HCT116 (cell line): ENCODE data around the gene TPD52L1. TPM values are rescaled to one million over a fixed set of nuclear protein-coding genes. Genes with fewer than 3 reads are reported as not detected.

Source experiments
- ATAC-seq: fragments of 200-7000 bp; cut with Tn5 transposase; 2 replicates; pipeline ENCODE4 v1.9.1; 2020; ENCODE audit warnings: mild to moderate bottlenecking, moderate library complexity
- BruUV-seq: library from RNA; stranded (reverse); fragments of 400-500 nt; replicated peaks from 2 replicates; lab custom pipeline; 2021; lab: Mats Ljungman, UMichigan
- CTCF ChIA-PET: fragments of 300-600 bp; sonication (Branson Sonifier 250); formaldehyde crosslinking; loops from one replicate; lab custom pipeline; 2021; ENCODE audit warnings: antibody characterized with exemption; lab: Charles Lee
- POLR2A ChIA-PET: fragments of 300-600, 350-600 bp; sonication (Branson Sonifier 250); formaldehyde crosslinking; loops from one replicate; lab custom pipeline; 2021; ENCODE audit warnings: antibody characterized with exemption; lab: Charles Lee
- RAD21 ChIA-PET, 2 experiments: fragments of 300-600 bp; sonication (Branson Sonifier 250); formaldehyde crosslinking; loops; one replicate each; lab custom pipeline; 2023; ENCODE audit warnings: low total read pairs in 2 of 2; ENCODE audit not compliant: uncharacterized antibody in 2 of 2, unreplicated experiment in 2 of 2, low non-redundant PET in 1 of 2; lab: Charles Lee
- DNase-seq: peaks from one replicate; pipeline ENCODE4 v3.0.0-alpha.2; 2010; ENCODE audit warnings: low read depth, low spot score
- H2AFZ ChIP-seq: fragments of 200-600 bp; shearing (Covaris generic), sonication (generic); 2 replicates; pipeline ENCODE4 v1.6.1; 2017; ENCODE audit warnings: low read depth, mixed run types, mixed read lengths, antibody characterized with exemption, low read length; ENCODE audit not compliant: poor library complexity, severe bottlenecking
- H3K27ac ChIP-seq: 2 replicates; pipeline ENCODE4 v1.5.1; 2012; ENCODE audit warnings: low read depth, low read length
- H3K27me3 ChIP-seq: fragments of 200-600 bp; sonication (generic); 2 replicates; pipeline ENCODE4 v1.6.1; 2016; ENCODE audit warnings: mixed run types, low read length, mixed read lengths; ENCODE audit not compliant: insufficient read depth
- H3K36me3 ChIP-seq, 2 experiments: fragments of 200-500 bp in 1 of 2; fragments of 200-600 bp in 1 of 2; sonication (Bioruptor generic) in 1 of 2; sonication (generic) in 1 of 2; 2 replicates each; pipeline versions ENCODE4 v1.5.1 to v1.6.1; 2014 to 2016; ENCODE audit warnings: low read length in 2 of 2, inconsistent platforms in 1 of 2, mixed read lengths in 1 of 2, mixed run types in 1 of 2; ENCODE audit not compliant: insufficient read depth in 2 of 2, control insufficient read depth in 1 of 2
- H3K4me1 ChIP-seq, 2 experiments: fragments of 200-600 bp in 1 of 2; sonication (generic) in 1 of 2; 2 replicates each; pipeline versions ENCODE4 v1.5.1 to v1.6.1; 2012 to 2017; ENCODE audit warnings: low read length in 2 of 2, inconsistent platforms in 1 of 2, mild to moderate bottlenecking in 1 of 2, mixed read lengths in 1 of 2, mixed run types in 1 of 2, moderate library complexity in 1 of 2; ENCODE audit not compliant: insufficient read depth in 2 of 2, control insufficient read depth in 1 of 2
- H3K4me2 ChIP-seq: fragments of 200-600 bp; sonication (generic); 2 replicates; pipeline ENCODE4 v1.6.1; 2017; ENCODE audit warnings: mixed run types, low read length, mixed read lengths
- H3K4me3 ChIP-seq, 2 experiments: fragments of 200-600 bp in 1 of 2; sonication (generic) in 1 of 2; replicated peaks in 1 of 2; 2 replicates each; pipeline ENCODE4 v1.5.1; 2011 to 2016; ENCODE audit warnings: low read length in 2 of 2, control low read depth in 1 of 2, low read depth in 1 of 2, mild to moderate bottlenecking in 1 of 2, mixed read lengths in 1 of 2, mixed run types in 1 of 2
- H3K79me2 ChIP-seq: fragments of 200-600 bp; sonication (generic); 2 replicates; pipeline ENCODE4 v1.6.1; 2017; ENCODE audit warnings: mild to moderate bottlenecking, mixed run types, low read length, moderate library complexity, mixed read lengths; ENCODE audit not compliant: insufficient read depth
- H3K9ac ChIP-seq: fragments of 200-600 bp; sonication (generic); 2 replicates; pipeline ENCODE4 v1.6.1; 2016; ENCODE audit warnings: low read length, mixed read lengths
- H3K9me2 ChIP-seq: fragments of 200-600 bp; sonication (generic), shearing (Covaris generic); 2 replicates; pipeline ENCODE4 v1.6.1; 2017; ENCODE audit warnings: mixed run types, mild to moderate bottlenecking, moderate library complexity; ENCODE audit not compliant: insufficient read depth
- H3K9me3 ChIP-seq, 2 experiments: fragments of 200-500 bp in 1 of 2; fragments of 200-600 bp in 1 of 2; sonication (Bioruptor generic) in 1 of 2; sonication (generic) in 1 of 2; 2 replicates each; pipeline ENCODE4 v1.6.1; 2014 to 2017; ENCODE audit warnings: low read length in 2 of 2, mixed read lengths in 2 of 2, inconsistent platforms in 1 of 2, low read depth in 1 of 2, mild to moderate bottlenecking in 1 of 2, mixed run types in 1 of 2, moderate library complexity in 1 of 2; ENCODE audit not compliant: control insufficient read depth in 1 of 2, insufficient read depth in 1 of 2
- H4K20me1 ChIP-seq: fragments of 200-600 bp; sonication (generic), shearing (Covaris generic); 2 replicates; pipeline ENCODE4 v1.6.1; 2017; ENCODE audit warnings: mixed run types, mild to moderate bottlenecking, moderate library complexity; ENCODE audit not compliant: insufficient read depth
- CBX3 ChIP-seq: IDR thresholded peaks from 2 replicates; pipeline ENCODE4 v1.6.1; 2012; ENCODE audit warnings: low read depth
- CEBPB ChIP-seq: IDR thresholded peaks from 2 replicates; pipeline ENCODE4 v1.6.1; 2012; ENCODE audit warnings: low read depth
- EGR1 ChIP-seq: IDR thresholded peaks from 2 replicates; pipeline ENCODE4 v1.6.1; 2012; ENCODE audit warnings: low read depth
- EZH2 ChIP-seq: fragments of 200-600 bp; sonication (generic); IDR thresholded peaks from 2 replicates; pipeline ENCODE4 v1.6.1; 2017; ENCODE audit warnings: antibody characterized with exemption, mixed run types
- MAX ChIP-seq: IDR thresholded peaks from 2 replicates; pipeline ENCODE4 v1.6.1; 2012
- RAD21 ChIP-seq: IDR thresholded peaks from 2 replicates; pipeline ENCODE4 v1.6.1; 2012; ENCODE audit warnings: low read depth, mild to moderate bottlenecking
- REST ChIP-seq: IDR thresholded peaks from 2 replicates; pipeline ENCODE4 v1.6.1; 2012; ENCODE audit warnings: low read depth
- SIN3A ChIP-seq: IDR thresholded peaks from 2 replicates; pipeline ENCODE4 v1.6.1; 2012; ENCODE audit warnings: low read depth
- TCF7L2 ChIP-seq: IDR thresholded peaks from 2 replicates; pipeline ENCODE4 v1.7.0; 2011; ENCODE audit warnings: borderline replicate concordance, inconsistent platforms; ENCODE audit not compliant: insufficient read depth, insufficient read length; ENCODE audit errors: extremely low read depth
- intact Hi-C: fragments of 100-400 bp; cut with micrococcal nuclease; formaldehyde crosslinking; loops from 2 replicates; pipeline ENCODE4 v1.10.0; 2022
- total RNA-seq: library from RNA; stranded (reverse); gene quantifications from one replicate; pipeline ENCODE4 v1.2.1, GENCODE V29; 2021; ENCODE audit not compliant: unreplicated experiment

Gene TPD52L1
- total RNA-seq, 1 experiment from 2014 or later = 64.1 TPM

- H2AFZ ChIP-seq = no peak overlapping the region
- H3K9me2 ChIP-seq = no peaks in the 10 kb centered on the region
- no peak overlapping the region for H3K9ac ChIP-seq
- no peak overlapping the region for H3K27ac ChIP-seq
- no peaks in the 10 kb centered on the region for H3K27me3 ChIP-seq
- H3K79me2 ChIP-seq = no peaks in the 10 kb centered on the region
- ChIA-PET RAD21 (no interaction called here), CTCF (interaction anchor here (2.6 kb wide), 1 partner anchor 250 kb away, joined by 7 read pairs; no protein-coding TSS in a partner anchor), POLR2A (no interaction called here)
- no peak overlapping the region for H3K4me2 ChIP-seq
- no peaks in the 10 kb centered on the region for H4K20me1 ChIP-seq
- H3K36me3 ChIP-seq = no peaks in the 10 kb centered on the region
- no TSS peak for BruUV-seq
- no peak for DNase-seq
- H3K4me3 ChIP-seq = no peak overlapping the region
- TF ChIP-seq EZH2 = no peak
- TF ChIP-seq SIN3A = no peak
- no peak for TF ChIP-seq CBX3
- no peak for TF ChIP-seq RAD21
- TF ChIP-seq TCF7L2 = no peak
- no peak for TF ChIP-seq REST
- no peak for TF ChIP-seq CEBPB
- TF ChIP-seq EGR1 = no peak
- TF ChIP-seq MAX = no peak
- H3K9me3 ChIP-seq = no peaks in the 10 kb centered on the region
- no peak for ATAC-seq
- peaks cover 5 to 14% of the 10 kb centered on the region in 2 experiments; a peak in 3 of 4 replicates for H3K4me1 ChIP-seq
- intact Hi-C loops = no loop called here
Measured at GRCh38 chr6:125120054-125120590, 33.5 kb upstream of the TPD52L1 start.
